B cell (primary cell): ENCODE data around the gene TOGARAM1. TPM values are rescaled to one million over a fixed set of nuclear protein-coding genes. Genes with fewer than 3 reads are reported as not detected.

Experiments
- ATAC-seq: fragments of 200-7000 bp; cut with Tn5 transposase; one replicate; pipeline ENCODE4 v1.10.0; 2021; ENCODE audit warnings: low read depth, mild to moderate bottlenecking, moderate number of reproducible peaks, moderate library complexity
- CTCF ChIA-PET: fragments of 350-600 bp; sonication (Branson Sonifier 250); formaldehyde crosslinking; loops from one replicate; lab custom pipeline; 2021; ENCODE audit warnings: antibody characterized with exemption, inconsistent platforms; lab: Charles Lee
- POLR2A ChIA-PET: fragments of 350-600 bp; sonication (Branson Sonifier 250); formaldehyde crosslinking; loops from one replicate; lab custom pipeline; 2021; ENCODE audit warnings: antibody characterized with exemption; lab: Charles Lee
- DNase-seq: peaks from one replicate; pipeline ENCODE4 v3.0.0; 2013
- H2AFZ ChIP-seq: 2 replicates; pipeline ENCODE4 v1.6.1; 2012; ENCODE audit warnings: mild to moderate bottlenecking, low read depth, low read length; ENCODE audit not compliant: insufficient read depth, poor library complexity, severe bottlenecking
- H3K27ac ChIP-seq, 2 donors: 1 replicate in 1 of 2; 2 replicates in 1 of 2; pipeline ENCODE4 v1.5.1; 2012 to 2013; ENCODE audit warnings: low read length in 2 of 2, mild to moderate bottlenecking in 2 of 2, moderate library complexity in 1 of 2
- H3K27me3 ChIP-seq, 4 experiments: fragments of 200-600 bp in 1 of 4; sonication (generic) in 1 of 4; replicated peaks in 1 of 4; 1 replicate in 2 of 4; 2 replicates in 2 of 4; pipeline versions ENCODE4 v1.6.1 to v1.7.0; 2013 to 2016; ENCODE audit warnings: low read length in 3 of 4, mild to moderate bottlenecking in 2 of 4, mixed read lengths in 1 of 4, moderate library complexity in 1 of 4; ENCODE audit not compliant: insufficient read depth in 4 of 4, control insufficient read depth in 3 of 4; ENCODE audit errors: control extremely low read depth in 1 of 4
- H3K36me3 ChIP-seq, 2 experiments: replicated peaks in 1 of 2; 1 replicate in 1 of 2; 2 replicates in 1 of 2; pipeline versions ENCODE4 v1.6.1 to v1.7.1; 2013; ENCODE audit warnings: low read length in 1 of 2; ENCODE audit not compliant: insufficient read depth in 2 of 2, control insufficient read depth in 1 of 2; ENCODE audit errors: control extremely low read depth in 1 of 2, extremely low read depth in 1 of 2
- H3K4me1 ChIP-seq, 2 donors: fragments of 200-600 bp in 1 of 2; sonication (generic) in 1 of 2; 1 replicate in 1 of 2; 2 replicates in 1 of 2; pipeline versions ENCODE4 v1.5.1 to v1.6.1; 2013 to 2017; ENCODE audit warnings: low read length in 2 of 2; ENCODE audit not compliant: control insufficient read depth in 2 of 2, insufficient read depth in 2 of 2
- H3K4me2 ChIP-seq: replicated peaks from 2 replicates; pipeline ENCODE3; 2012; ENCODE audit warnings: mild to moderate bottlenecking, low read depth, low read length; ENCODE audit not compliant: poor library complexity, severe bottlenecking
- H3K4me3 ChIP-seq, 5 experiments: fragments of 200-600 bp in 1 of 5; sonication (generic) in 1 of 5; 1 replicate in 3 of 5; 2 replicates in 2 of 5; pipeline versions ENCODE4 v1.5.1 to v1.7.0; 2011 to 2016; ENCODE audit warnings: low read length in 4 of 5, mild to moderate bottlenecking in 4 of 5, low read depth in 2 of 5, control low read depth in 1 of 5, moderate library complexity in 1 of 5; ENCODE audit not compliant: insufficient read depth in 1 of 5; ENCODE audit errors: control extremely low read depth in 1 of 5, extremely low read depth in 1 of 5
- H3K79me2 ChIP-seq: fragments of 200-600 bp; sonication (generic); one replicate; pipeline ENCODE4 v1.6.0; 2016; ENCODE audit warnings: low read length; ENCODE audit not compliant: control insufficient read depth, insufficient read depth
- H3K9ac ChIP-seq: fragments of 200-600 bp; sonication (generic); 2 replicates; pipeline ENCODE4 v1.6.1; 2017; ENCODE audit warnings: mild to moderate bottlenecking, low read length, moderate library complexity
- H3K9me3 ChIP-seq, 3 donors: one replicate each; pipeline versions ENCODE4 v1.6.1 to v1.7.1; 2013; ENCODE audit warnings: low read length in 2 of 3; ENCODE audit not compliant: control insufficient read depth in 2 of 3, insufficient read depth in 1 of 3; ENCODE audit errors: control extremely low read depth in 1 of 3
- H4K20me1 ChIP-seq: 2 replicates; pipeline ENCODE4 v1.6.0; 2012; ENCODE audit warnings: mild to moderate bottlenecking, low read length; ENCODE audit not compliant: insufficient read depth, control insufficient read depth, poor library complexity, severe bottlenecking
- H3K27ac Mint-ChIP-seq: one replicate; pipeline ENCODE4 v1.8.0; 2021; ENCODE audit warnings: mixed read lengths
- H3K27me3 Mint-ChIP-seq: one replicate; pipeline ENCODE4 v1.8.0; 2021; ENCODE audit warnings: mixed read lengths
- H3K4me1 Mint-ChIP-seq: one replicate; pipeline ENCODE4 v1.8.0; 2021; ENCODE audit warnings: mixed read lengths
- H3K4me3 Mint-ChIP-seq: one replicate; pipeline ENCODE4 v1.8.0; 2021; ENCODE audit warnings: mixed read lengths
- H3K9me3 Mint-ChIP-seq: one replicate; pipeline ENCODE4 v1.8.0; 2022; ENCODE audit warnings: mixed read lengths; ENCODE audit not compliant: insufficient read depth
- EZH2 ChIP-seq: IDR thresholded peaks from 2 replicates; pipeline ENCODE4 v1.6.1; 2012; ENCODE audit warnings: borderline replicate concordance, low read depth, mild to moderate bottlenecking, moderate library complexity, low read length; ENCODE audit not compliant: insufficient read depth, poor library complexity, severe bottlenecking
- WGBS: methylation state at CpG from one replicate; pipeline ENCODE4 v1.1.5; 2013; ENCODE audit warnings: missing lambda C conversion rate; ENCODE audit not compliant: insufficient coverage; 5-methylcytosine and 5-hydroxymethylcytosine counted together
- intact Hi-C: fragments of 100-400 bp; cut with micrococcal nuclease; formaldehyde crosslinking; loops from one replicate; pipeline ENCODE4 v1.10.0; 2022
- polyA plus RNA-seq: library from polyadenylated mRNA; depleted of rRNA; stranded (reverse); fragments of >200 nt; gene quantifications from 2 replicates; pipeline ENCODE4 v1.2.3, GENCODE V29; 2012
- total RNA-seq, 2 donors: library from RNA; stranded (reverse); fragments of 120-200 nt in 1 of 2; gene quantifications; 1 replicate in 1 of 2; 2 replicates in 1 of 2; pipeline versions ENCODE4 v1.2.3 to v1.2.4, GENCODE V29; 2013 to 2022
- TF ChIP-seq, protein P1 (sequence below): fragments of 200-600 bp; IDR thresholded peaks from one replicate; pipeline ENCODE4 v1.8.0; 2022; ENCODE audit warnings: antibody characterized with exemption, mild to moderate bottlenecking

The TOGARAM1 gene
- total and polyA plus RNA-seq, 2 donors (not counting 1 experiment from before 2014, with no cell fraction given) = 3.4 to 23.9 TPM

DNA sequence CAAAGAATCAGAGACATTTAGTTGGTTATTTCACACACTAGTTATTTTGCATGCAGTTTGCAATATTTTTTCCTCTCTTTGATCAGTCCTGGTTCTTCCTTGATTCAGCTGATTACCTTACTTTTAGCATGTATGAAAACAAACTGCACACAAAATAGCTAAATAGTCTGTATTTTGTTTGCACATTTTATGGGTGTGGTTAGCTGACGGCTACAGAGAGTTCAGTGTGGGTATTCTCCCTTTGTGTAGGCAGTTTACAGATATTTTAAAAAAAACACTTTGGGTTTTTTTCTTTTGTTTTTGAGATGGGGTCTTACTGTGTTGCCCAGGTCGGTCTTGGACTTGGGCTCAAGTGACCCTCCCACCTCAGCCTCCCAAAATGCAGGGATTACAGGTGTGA lies 28.5 kb downstream of the TOGARAM1 start:
- TF ChIP-seq, protein P1, sequence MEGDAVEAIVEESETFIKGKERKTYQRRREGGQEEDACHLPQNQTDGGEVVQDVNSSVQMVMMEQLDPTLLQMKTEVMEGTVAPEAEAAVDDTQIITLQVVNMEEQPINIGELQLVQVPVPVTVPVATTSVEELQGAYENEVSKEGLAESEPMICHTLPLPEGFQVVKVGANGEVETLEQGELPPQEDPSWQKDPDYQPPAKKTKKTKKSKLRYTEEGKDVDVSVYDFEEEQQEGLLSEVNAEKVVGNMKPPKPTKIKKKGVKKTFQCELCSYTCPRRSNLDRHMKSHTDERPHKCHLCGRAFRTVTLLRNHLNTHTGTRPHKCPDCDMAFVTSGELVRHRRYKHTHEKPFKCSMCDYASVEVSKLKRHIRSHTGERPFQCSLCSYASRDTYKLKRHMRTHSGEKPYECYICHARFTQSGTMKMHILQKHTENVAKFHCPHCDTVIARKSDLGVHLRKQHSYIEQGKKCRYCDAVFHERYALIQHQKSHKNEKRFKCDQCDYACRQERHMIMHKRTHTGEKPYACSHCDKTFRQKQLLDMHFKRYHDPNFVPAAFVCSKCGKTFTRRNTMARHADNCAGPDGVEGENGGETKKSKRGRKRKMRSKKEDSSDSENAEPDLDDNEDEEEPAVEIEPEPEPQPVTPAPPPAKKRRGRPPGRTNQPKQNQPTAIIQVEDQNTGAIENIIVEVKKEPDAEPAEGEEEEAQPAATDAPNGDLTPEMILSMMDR = no peak
- no peak for TF ChIP-seq EZH2
- Histone ChIP-seq H3K4me1 (peaks cover 0 to 3% of the 10 kb centered on the region in 2 donors), H3K9me3 (peaks cover 0 to 11% (median 2%) of the 10 kb centered on the region in 3 donors), H3K4me3 (no peak overlapping the region), H3K4me2 (no peak overlapping the region), H2AFZ (no peak overlapping the region), H3K79me2 (peaks cover 4% of the 10 kb centered on the region), H3K9ac (no peak overlapping the region), H3K27ac (no peak overlapping the region), H4K20me1 (no peaks in the 10 kb centered on the region), H3K27me3 (no peaks in the 10 kb centered on the region), H3K36me3 (no peaks in the 10 kb centered on the region)
- ATAC-seq = no peak
- no peak overlapping the region for H3K4me3 Mint-ChIP-seq
- peaks cover 4% of the 10 kb centered on the region for H3K9me3 Mint-ChIP-seq
- no CpG with 5 or more reads among the region's 2 CpGs for WGBS
- intact Hi-C loops = no loop called here
- no peak overlapping the region for H3K27ac Mint-ChIP-seq
- H3K4me1 Mint-ChIP-seq = peaks cover 7% of the 10 kb centered on the region
- POLR2A ChIA-PET = no interaction called here
- DNase-seq = no peak
- H3K27me3 Mint-ChIP-seq = no peaks in the 10 kb centered on the region
- CTCF ChIA-PET = no interaction called here

GRCh38 chr14:44995196-44995595 lies 33.2 kb downstream of the TOGARAM1 start:
- no peaks in the 10 kb centered on the region for H3K9me3 Mint-ChIP-seq
- CTCF ChIA-PET = no interaction called here
- H3K4me3 Mint-ChIP-seq = no peak overlapping the region
- ATAC-seq (no peak), DNase-seq (no peak)
- peaks cover 1% of the 10 kb centered on the region for H3K4me1 Mint-ChIP-seq
- H3K27ac Mint-ChIP-seq = no peak overlapping the region
- Histone ChIP-seq H4K20me1 (no peaks in the 10 kb centered on the region), H3K9ac (no peak overlapping the region), H3K9me3 (no peaks in the 10 kb centered on the region), H2AFZ (no peak overlapping the region), H3K27ac (no peak overlapping the region), H3K4me3 (no peak overlapping the region), H3K27me3 (no peaks in the 10 kb centered on the region), H3K36me3 (peaks cover 0 to 9% of the 10 kb centered on the region in 2 experiments), H3K4me2 (no peak overlapping the region), H3K79me2 (peaks cover 7% of the 10 kb centered on the region), H3K4me1 (no peaks in the 10 kb centered on the region)
- POLR2A ChIA-PET = no interaction called here
- WGBS = 100% methylated on average over 1 of the region's 3 CpGs
- TF ChIP-seq, protein P1 = no peak
- no peak for TF ChIP-seq EZH2
- H3K27me3 Mint-ChIP-seq = no peaks in the 10 kb centered on the region
- intact Hi-C loops = no loop called here
